Trophoblast cell (in vitro differentiated cells and primary cell): ENCODE measurements around the gene HHAT.

Experiments
- DNase-seq, 2 donors: peaks; one replicate each; pipeline ENCODE4 v3.0.0-alpha.2; 2016
- H2AFZ ChIP-seq: 2 replicates; pipeline ENCODE4 v1.6.1; 2013; ENCODE audit warnings: low read length, moderate library complexity, mild to moderate bottlenecking; ENCODE audit not compliant: insufficient read depth, poor library complexity
- H2AK5ac ChIP-seq: 2 replicates; pipeline ENCODE4 v1.6.1; 2013; ENCODE audit warnings: mild to moderate bottlenecking, low read length
- H2BK120ac ChIP-seq: 2 replicates; pipeline ENCODE4 v1.6.1; 2013; ENCODE audit warnings: low read length, mild to moderate bottlenecking, moderate library complexity; ENCODE audit not compliant: insufficient read depth, poor library complexity
- H2BK12ac ChIP-seq: 2 replicates; pipeline ENCODE4 v1.6.1; 2013; ENCODE audit warnings: mild to moderate bottlenecking, low read length, moderate library complexity
- H2BK5ac ChIP-seq: 2 replicates; pipeline ENCODE4 v1.6.1; 2013; ENCODE audit warnings: low read length, low read depth, moderate library complexity, mild to moderate bottlenecking; ENCODE audit not compliant: poor library complexity
- H3K14ac ChIP-seq: 2 replicates; pipeline ENCODE4 v1.6.1; 2013; ENCODE audit warnings: mild to moderate bottlenecking, low read length
- H3K18ac ChIP-seq: 2 replicates; pipeline ENCODE4 v1.6.1; 2013; ENCODE audit warnings: mild to moderate bottlenecking, low read length
- H3K23ac ChIP-seq: 2 replicates; pipeline ENCODE4 v1.6.1; 2013; ENCODE audit warnings: low read length
- H3K27ac ChIP-seq: 2 replicates; pipeline ENCODE4 v1.5.1; 2013; ENCODE audit warnings: low read depth, mild to moderate bottlenecking, inconsistent platforms, low read length, moderate library complexity
- H3K27me3 ChIP-seq: 2 replicates; pipeline ENCODE4 v1.6.1; 2013; ENCODE audit warnings: inconsistent platforms, mild to moderate bottlenecking, low read length, moderate library complexity; ENCODE audit not compliant: insufficient read depth
- H3K36me3 ChIP-seq, 2 experiments: 1 replicate in 1 of 2; 2 replicates in 1 of 2; pipeline ENCODE4 v1.6.1; 2013; ENCODE audit warnings: low read length in 2 of 2, mild to moderate bottlenecking in 2 of 2, moderate library complexity in 1 of 2; ENCODE audit not compliant: insufficient read depth in 2 of 2, control insufficient read depth in 1 of 2
- H3K4ac ChIP-seq: 2 replicates; pipeline ENCODE4 v1.6.1; 2013; ENCODE audit warnings: low read depth, mild to moderate bottlenecking, low read length, moderate library complexity
- H3K4me1 ChIP-seq, 2 experiments: 1 replicate in 1 of 2; 2 replicates in 1 of 2; pipeline ENCODE4 v1.6.1; 2013; ENCODE audit warnings: low read length in 2 of 2, mild to moderate bottlenecking in 2 of 2, moderate library complexity in 1 of 2; ENCODE audit not compliant: insufficient read depth in 2 of 2, control insufficient read depth in 1 of 2
- H3K4me2 ChIP-seq: 2 replicates; pipeline ENCODE4 v1.6.1; 2013; ENCODE audit warnings: inconsistent platforms, mild to moderate bottlenecking, low read length, moderate library complexity
- H3K4me3 ChIP-seq: 2 replicates; pipeline ENCODE4 v1.5.1; 2013; ENCODE audit warnings: mild to moderate bottlenecking, low read depth, low read length, inconsistent platforms
- H3K79me1 ChIP-seq: one replicate; pipeline ENCODE4 v1.6.1; 2013; ENCODE audit warnings: low read length
- H3K79me2 ChIP-seq: 2 replicates; pipeline ENCODE4 v1.6.1; 2013; ENCODE audit warnings: low read length, mild to moderate bottlenecking; ENCODE audit not compliant: control insufficient read depth, insufficient read depth, poor library complexity
- H3K9ac ChIP-seq: 2 replicates; pipeline ENCODE4 v1.6.1; 2013; ENCODE audit warnings: mild to moderate bottlenecking, low read length
- H3K9me3 ChIP-seq: 2 replicates; pipeline ENCODE4 v1.6.1; 2013; ENCODE audit warnings: low read depth, mild to moderate bottlenecking, control low read depth, inconsistent platforms, low read length; ENCODE audit not compliant: insufficient read depth
- H4K12ac ChIP-seq: 2 replicates; pipeline ENCODE4 v1.6.1; 2013; ENCODE audit warnings: low read depth, mild to moderate bottlenecking, low read length, moderate library complexity
- H4K8ac ChIP-seq: 2 replicates; pipeline ENCODE4 v1.6.1; 2013; ENCODE audit warnings: low read depth, mild to moderate bottlenecking, low read length, moderate library complexity
- H4K91ac ChIP-seq: one replicate; pipeline ENCODE4 v1.6.1; 2013; ENCODE audit warnings: low read depth, mild to moderate bottlenecking, low read length, moderate library complexity
- WGBS: extraction: QIAGEN DNeasy Blood & Tissue Kit; methylation state at CpG from one replicate; pipeline ENCODE4 v1.1.7; 2013; ENCODE audit warnings: missing lambda C conversion rate; ENCODE audit not compliant: insufficient read length, insufficient coverage; ENCODE audit errors: extremely low coverage; 5-methylcytosine and 5-hydroxymethylcytosine counted together

Gene HHAT

DNA sequence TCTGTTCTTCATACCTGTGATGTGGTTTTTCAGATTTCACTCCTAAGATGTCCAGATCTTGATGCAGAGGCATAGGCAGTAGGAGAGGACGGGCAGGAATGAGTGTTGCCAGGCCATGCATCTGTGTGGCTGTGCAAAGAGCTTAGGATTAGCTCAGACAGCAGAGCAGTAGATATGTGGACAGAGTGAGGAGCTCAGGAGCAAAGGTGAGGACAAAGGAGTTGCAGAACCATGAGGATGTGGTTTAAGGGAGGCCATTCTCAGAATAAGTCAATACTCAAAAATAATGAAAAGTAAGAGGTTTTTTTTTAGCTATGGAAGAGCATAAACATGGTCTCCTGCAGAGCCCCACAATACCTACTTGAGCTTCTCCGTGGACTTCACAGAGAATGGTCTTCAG, 158.3 kb downstream of the HHAT start:
- H3K79me2 ChIP-seq = no peaks in the 10 kb centered on the region
- no peaks in the 10 kb centered on the region for H3K27me3 ChIP-seq
- H4K8ac ChIP-seq = no peak overlapping the region
- H3K79me1 ChIP-seq = no peaks in the 10 kb centered on the region
- H3K23ac ChIP-seq = no peak overlapping the region
- no peak for DNase-seq
- H3K14ac ChIP-seq = no peak overlapping the region
- H3K36me3 ChIP-seq = no peaks in the 10 kb centered on the region
- H2AFZ ChIP-seq = no peak overlapping the region
- no peak overlapping the region for H2BK12ac ChIP-seq
- H2BK5ac ChIP-seq = no peak overlapping the region
- H3K18ac ChIP-seq = no peak overlapping the region
- no peak overlapping the region for H3K4ac ChIP-seq
- no peak overlapping the region for H4K12ac ChIP-seq
- H3K9ac ChIP-seq = no peak overlapping the region
- no peak overlapping the region for H3K4me3 ChIP-seq
- no peak overlapping the region for H2BK120ac ChIP-seq
- H2AK5ac ChIP-seq = no peak overlapping the region
- H3K9me3 ChIP-seq = no peaks in the 10 kb centered on the region
- H3K27ac ChIP-seq = no peak overlapping the region
- WGBS = no CpG with 5 or more reads among the region's 2 CpGs
- H3K4me1 ChIP-seq = no peaks in the 10 kb centered on the region
- H4K91ac ChIP-seq = no peak overlapping the region
- H3K4me2 ChIP-seq = no peak overlapping the region

- H3K79me2 ChIP-seq = no peaks in the 10 kb centered on the region
- no peaks in the 10 kb centered on the region for H3K36me3 ChIP-seq
Observed at GRCh38 chr1:210489491-210489890, 160.8 kb downstream of the HHAT start.

GRCh38 chr1:210490781-210491180, 162.1 kb downstream of the HHAT start:
- no peak overlapping the region for H2AK5ac ChIP-seq
- no peak overlapping the region for H2AFZ ChIP-seq
- H3K4me3 ChIP-seq = no peak overlapping the region
- no peak overlapping the region for H3K4ac ChIP-seq
- no peaks in the 10 kb centered on the region for H3K27me3 ChIP-seq
- no peaks in the 10 kb centered on the region for H3K79me1 ChIP-seq
- no peak overlapping the region for H4K91ac ChIP-seq
- WGBS = no CpG with 5 or more reads among the region's 1 CpG
- no peak overlapping the region for H2BK120ac ChIP-seq
- H3K23ac ChIP-seq = no peak overlapping the region
- no peak overlapping the region for H2BK5ac ChIP-seq
- DNase-seq = no peak
- no peaks in the 10 kb centered on the region for H3K9me3 ChIP-seq
- H3K4me1 ChIP-seq = no peaks in the 10 kb centered on the region
- no peak overlapping the region for H3K9ac ChIP-seq
- H4K8ac ChIP-seq = no peak overlapping the region
- no peak overlapping the region for H2BK12ac ChIP-seq
- no peak overlapping the region for H3K14ac ChIP-seq
- no peaks in the 10 kb centered on the region for H3K36me3 ChIP-seq
- H3K18ac ChIP-seq = no peak overlapping the region
- no peaks in the 10 kb centered on the region for H3K79me2 ChIP-seq
- H3K4me2 ChIP-seq = no peak overlapping the region
- H4K12ac ChIP-seq = no peak overlapping the region
- no peak overlapping the region for H3K27ac ChIP-seq

More at GRCh38 chr1:210489491-210489890, 160.8 kb downstream of the HHAT start:
- H3K14ac ChIP-seq = no peak overlapping the region
- no peak overlapping the region for H3K18ac ChIP-seq
- no peak overlapping the region for H4K91ac ChIP-seq
- no peak overlapping the region for H3K23ac ChIP-seq
- H2AK5ac ChIP-seq = no peak overlapping the region
- no peaks in the 10 kb centered on the region for H3K4me1 ChIP-seq
- H2BK120ac ChIP-seq = no peak overlapping the region
- WGBS = no CpG with 5 or more reads among the region's 1 CpG
- no peak overlapping the region for H2BK12ac ChIP-seq
- H4K8ac ChIP-seq = no peak overlapping the region
- H3K4ac ChIP-seq = no peak overlapping the region
- no peaks in the 10 kb centered on the region for H3K79me1 ChIP-seq
- H3K27me3 ChIP-seq = no peaks in the 10 kb centered on the region
- H4K12ac ChIP-seq = no peak overlapping the region
- H2AFZ ChIP-seq = no peak overlapping the region
- H3K4me2 ChIP-seq = no peak overlapping the region
- no peak overlapping the region for H3K27ac ChIP-seq
- H3K4me3 ChIP-seq = no peak overlapping the region
- no peak for DNase-seq
- H3K9me3 ChIP-seq = no peaks in the 10 kb centered on the region
- H3K9ac ChIP-seq = no peak overlapping the region
- H2BK5ac ChIP-seq = no peak overlapping the region

GRCh38 chr1:210496063-210496462, 167.4 kb downstream of the HHAT start:
- WGBS = no CpG with 5 or more reads among the region's 3 CpGs
- DNase-seq = no peak
- Histone ChIP-seq H3K79me2 (no peaks in the 10 kb centered on the region), H3K4me2 (no peak overlapping the region), H4K8ac (no peak overlapping the region), H3K9me3 (no peaks in the 10 kb centered on the region), H3K27ac (no peak overlapping the region), H3K4ac (no peak overlapping the region), H3K23ac (no peak overlapping the region), H2BK12ac (no peak overlapping the region), H4K12ac (no peak overlapping the region), H3K36me3 (no peaks in the 10 kb centered on the region), H3K27me3 (no peaks in the 10 kb centered on the region), H3K4me1 (no peaks in the 10 kb centered on the region), H2BK120ac (no peak overlapping the region), H4K91ac (no peak overlapping the region), H2AK5ac (no peak overlapping the region), H2BK5ac (no peak overlapping the region), H3K14ac (no peak overlapping the region), H3K9ac (no peak overlapping the region), H2AFZ (no peak overlapping the region), H3K4me3 (no peak overlapping the region), H3K18ac (no peak overlapping the region), H3K79me1 (no peaks in the 10 kb centered on the region)
